Astrocyte of the cerebellum (primary cell): ENCODE data around the gene PDLIM3.

Source experiments
- DNase-seq: peaks from one replicate; pipeline ENCODE4 v3.0.0-alpha.2; 2011; ENCODE audit warnings: low read depth
- H3K4me3 ChIP-seq: 2 replicates; pipeline ENCODE4 v1.5.1; 2011; ENCODE audit warnings: mild to moderate bottlenecking, low read depth, low read length, moderate library complexity
- in situ Hi-C: cut with HindIII; loops from 2 replicates; pipeline ENCODE4 v1.10.0; 2017; ENCODE audit warnings: low sequenced_read_pairs
- TF ChIP-seq, protein P1 (sequence below): IDR thresholded peaks from 2 replicates; pipeline ENCODE4 v1.5.1; 2012; ENCODE audit warnings: low read length, low read depth, moderate library complexity, mild to moderate bottlenecking; ENCODE audit errors: missing control alignments

PDLIM3 gene

DNA sequence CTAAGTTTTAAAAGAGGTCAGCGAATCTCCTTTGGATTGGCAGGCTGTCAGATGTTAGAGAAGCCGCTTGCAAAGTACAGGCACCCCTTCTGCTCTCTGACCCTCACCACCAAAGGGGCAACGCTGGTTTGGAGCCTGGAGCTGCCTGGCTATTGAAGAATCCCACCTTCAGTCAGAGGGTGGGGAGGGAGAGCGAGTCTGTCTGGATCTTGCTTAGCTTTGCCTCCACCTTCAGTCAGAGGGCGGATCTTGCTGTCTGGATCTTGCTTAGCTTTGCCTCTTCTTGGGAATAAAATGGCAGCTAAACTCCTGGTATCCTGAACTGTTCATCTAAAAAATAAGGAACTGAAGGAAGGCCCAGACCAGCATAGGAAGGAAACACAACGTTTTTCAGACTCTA lies 71.1 kb downstream of the PDLIM3 start:
- no peak overlapping the region for H3K4me3 ChIP-seq
- TF ChIP-seq, protein P1, sequence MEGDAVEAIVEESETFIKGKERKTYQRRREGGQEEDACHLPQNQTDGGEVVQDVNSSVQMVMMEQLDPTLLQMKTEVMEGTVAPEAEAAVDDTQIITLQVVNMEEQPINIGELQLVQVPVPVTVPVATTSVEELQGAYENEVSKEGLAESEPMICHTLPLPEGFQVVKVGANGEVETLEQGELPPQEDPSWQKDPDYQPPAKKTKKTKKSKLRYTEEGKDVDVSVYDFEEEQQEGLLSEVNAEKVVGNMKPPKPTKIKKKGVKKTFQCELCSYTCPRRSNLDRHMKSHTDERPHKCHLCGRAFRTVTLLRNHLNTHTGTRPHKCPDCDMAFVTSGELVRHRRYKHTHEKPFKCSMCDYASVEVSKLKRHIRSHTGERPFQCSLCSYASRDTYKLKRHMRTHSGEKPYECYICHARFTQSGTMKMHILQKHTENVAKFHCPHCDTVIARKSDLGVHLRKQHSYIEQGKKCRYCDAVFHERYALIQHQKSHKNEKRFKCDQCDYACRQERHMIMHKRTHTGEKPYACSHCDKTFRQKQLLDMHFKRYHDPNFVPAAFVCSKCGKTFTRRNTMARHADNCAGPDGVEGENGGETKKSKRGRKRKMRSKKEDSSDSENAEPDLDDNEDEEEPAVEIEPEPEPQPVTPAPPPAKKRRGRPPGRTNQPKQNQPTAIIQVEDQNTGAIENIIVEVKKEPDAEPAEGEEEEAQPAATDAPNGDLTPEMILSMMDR, result no peak
- no peak for DNase-seq
- in situ Hi-C loops, result no loop called here

DNA sequence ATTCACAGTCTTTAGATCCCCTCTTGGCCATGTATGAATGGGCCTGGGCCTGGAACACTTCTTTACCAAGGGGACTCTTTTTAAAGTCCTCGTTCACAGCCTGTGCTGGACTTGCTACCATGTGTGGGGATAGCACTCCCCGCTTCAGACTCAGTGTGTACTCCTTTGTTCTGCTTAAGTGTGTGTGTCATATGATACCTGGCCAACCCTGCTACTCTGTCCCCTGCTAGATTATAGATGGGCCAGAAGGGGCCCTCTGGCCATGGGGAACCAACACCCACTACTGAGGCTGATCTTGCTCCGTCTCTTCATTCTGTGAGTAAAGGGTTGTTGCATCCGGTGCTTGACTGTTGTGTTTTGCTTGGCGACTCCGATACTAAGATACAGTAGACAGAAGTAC lies 71.8 kb downstream of the PDLIM3 start:
- in situ Hi-C loops, result no loop called here
- no peak overlapping the region for H3K4me3 ChIP-seq
- DNase-seq, result no peak
- TF ChIP-seq, protein P1, result no peak

DNA sequence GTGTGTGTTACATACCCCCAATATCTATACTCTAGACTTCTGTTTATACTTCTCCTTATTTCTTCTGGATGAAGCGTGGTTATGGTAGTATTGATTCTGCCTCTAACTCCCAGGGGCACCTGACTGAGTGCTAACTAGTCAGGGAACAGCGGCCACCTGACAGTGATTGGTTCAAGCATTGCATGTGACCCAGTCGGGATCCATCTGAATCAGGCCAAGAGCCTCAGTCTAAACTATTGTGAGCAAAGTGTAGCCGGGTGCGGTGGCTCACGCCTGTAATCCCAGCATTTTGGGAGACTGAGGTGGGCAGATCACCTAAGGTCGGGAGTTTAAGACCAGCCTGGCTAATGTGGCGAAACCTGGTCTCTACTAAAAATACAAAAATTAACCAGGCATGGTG lies 73.7 kb downstream of the PDLIM3 start:
- in situ Hi-C loops, result no loop called here
- H3K4me3 ChIP-seq, result no peak overlapping the region
- DNase-seq, result no peak
- TF ChIP-seq, protein P1, result no peak

DNA sequence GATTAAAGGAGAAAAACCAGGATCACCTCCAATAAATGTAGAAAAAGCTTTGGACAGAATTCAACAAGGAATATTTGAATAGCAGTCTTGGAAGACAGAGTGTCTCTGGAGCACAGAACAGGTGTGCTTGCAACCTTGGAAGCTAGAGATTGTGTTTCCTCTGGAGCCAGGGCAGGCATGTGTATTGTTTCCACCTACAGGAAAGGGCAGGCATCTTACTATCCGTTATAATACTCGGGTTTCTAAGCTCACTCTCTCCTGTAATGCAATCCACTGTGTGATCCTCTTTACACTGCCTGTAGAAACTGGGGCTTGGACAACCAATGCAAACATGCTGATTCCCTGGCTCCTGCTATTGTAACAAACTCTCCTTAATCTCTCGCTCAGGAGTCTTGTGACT lies 78.2 kb downstream of the PDLIM3 start:
- TF ChIP-seq, protein P1, result no peak
- DNase-seq, result no peak
- in situ Hi-C loops, result no loop called here
- H3K4me3 ChIP-seq, result no peak overlapping the region

DNA sequence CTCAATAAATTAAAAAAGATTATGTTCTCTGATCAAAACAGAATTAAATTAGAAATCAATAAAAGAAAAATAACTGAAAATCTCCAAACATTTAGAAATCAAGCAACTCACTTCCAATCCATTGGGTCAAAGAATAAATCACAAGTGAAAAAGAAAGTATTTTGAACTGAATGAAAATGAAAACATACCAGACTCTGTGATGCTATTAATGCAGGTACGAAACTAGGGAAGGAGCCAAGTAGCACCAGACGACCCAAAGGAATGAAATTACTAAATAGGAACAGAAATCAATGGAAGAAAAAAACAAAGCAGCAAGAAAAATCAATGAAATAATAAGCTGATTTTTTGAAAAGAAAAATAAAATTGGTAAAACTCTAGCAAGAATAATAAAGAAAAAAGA lies 79.2 kb downstream of the PDLIM3 start:
- in situ Hi-C loops, result no loop called here
- TF ChIP-seq, protein P1, result no peak
- DNase-seq, result no peak
- no peak overlapping the region for H3K4me3 ChIP-seq
